ENCODE measurements around the gene SEPTIN8.

- no peak for TF ChIP-seq CTBP1 (IDR thresholded peaks at IDR 0.05; ENCODE audit: borderline replicate concordance)
- TF ChIP-seq ELF4 (IDR thresholded peaks at IDR 0.05) = no peak
- TF ChIP-seq FOXA1 (IDR thresholded peaks at IDR 0.05) = no peak
- TF ChIP-seq PKNOX1 (IDR thresholded peaks at IDR 0.05) = no peak
- no peak for TF ChIP-seq LEF1 (IDR thresholded peaks at IDR 0.05; ENCODE audit: borderline replicate concordance)
- no peak for TF ChIP-seq FOXM1 (IDR thresholded peaks at IDR 0.05; ENCODE audit: borderline replicate concordance)
- no peak for TF ChIP-seq HDGF (IDR thresholded peaks at IDR 0.05; ENCODE audit: borderline replicate concordance)
- TF ChIP-seq L3MBTL2 (conservative IDR thresholded peaks at IDR 0.05) = no peak
- no peak for TF ChIP-seq ARNT (IDR thresholded peaks at IDR 0.05)
- no peak for TF ChIP-seq TARDBP (IDR thresholded peaks at IDR 0.05)
- no peak for TF ChIP-seq ZNF384 (IDR thresholded peaks at IDR 0.05)
- no peak for TF ChIP-seq SP1 (IDR thresholded peaks at IDR 0.05)
- TF ChIP-seq SUZ12 (IDR thresholded peaks at IDR 0.05) = no peak
- no peak for TF ChIP-seq FOXK2 (IDR thresholded peaks at IDR 0.05)
These were observed 42.4 kb upstream of the SEPTIN8 start for GRCh38 chr5:132819468-132819867.

Measured in HEK293T (cell line).